SK-N-SH treated with all-trans-retinoic acid at 6 μM for 48 hours (cell line): ENCODE results near the gene PPL.

Source experiments
- ARNTL ChIP-seq: fragments of 450-650 bp; formaldehyde crosslinking; IDR thresholded peaks from 2 replicates; pipeline ENCODE4 v1.5.0; 2020; ENCODE audit warnings: low read depth, mild to moderate bottlenecking, moderate library complexity, borderline replicate concordance
- BACH2 ChIP-seq: fragments of 250-450 bp; sonication (Bioruptor Pico); IDR thresholded peaks from 2 replicates; pipeline ENCODE4 v1.9.0; 2021; ENCODE audit warnings: mild to moderate bottlenecking, borderline replicate concordance
- ISL1 ChIP-seq: fragments of 250-450 bp; sonication (Bioruptor Pico); IDR thresholded peaks from 2 replicates; pipeline ENCODE4 v2.1.2; 2022; ENCODE audit warnings: mild to moderate bottlenecking, moderate library complexity
- OSR1 ChIP-seq: fragments of 250-450 bp; sonication (Bioruptor Pico); IDR thresholded peaks from 2 replicates; pipeline ENCODE4 v1.8.0; 2022; ENCODE audit warnings: moderate library complexity, mild to moderate bottlenecking, inconsistent platforms
- PPARA ChIP-seq: fragments of 250-450 bp; sonication (Bioruptor Pico); IDR thresholded peaks from 2 replicates; pipeline ENCODE4 v1.5.0; 2020; ENCODE audit warnings: mild to moderate bottlenecking, borderline replicate concordance
- RARB ChIP-seq: fragments of 250-450 bp; sonication (Bioruptor Pico); IDR thresholded peaks from 2 replicates; pipeline ENCODE4 v1.8.0; 2021; ENCODE audit warnings: mild to moderate bottlenecking, moderate library complexity
- SNAI2 ChIP-seq: fragments of 250-450 bp; sonication (Bioruptor Pico); IDR thresholded peaks from 2 replicates; pipeline ENCODE4 v1.5.0; 2020; ENCODE audit warnings: mild to moderate bottlenecking, moderate library complexity
- TCF4 ChIP-seq: fragments of 250-450 bp; sonication (Bioruptor Pico); IDR thresholded peaks from 2 replicates; pipeline ENCODE4 v1.8.0; 2021; ENCODE audit warnings: mild to moderate bottlenecking, moderate library complexity, borderline replicate concordance
- TOX ChIP-seq: fragments of 250-450 bp; sonication (Bioruptor Pico); IDR thresholded peaks from 2 replicates; pipeline ENCODE4 v1.8.0; 2021; ENCODE audit warnings: mild to moderate bottlenecking, moderate library complexity, borderline replicate concordance
- ZFP3 ChIP-seq: fragments of 250-450 bp; sonication (Bioruptor Pico); IDR thresholded peaks from 2 replicates; pipeline ENCODE4 v1.5.0; 2020; ENCODE audit warnings: mild to moderate bottlenecking, moderate library complexity
- ZFP30 ChIP-seq: fragments of 450-650 bp; formaldehyde crosslinking; IDR thresholded peaks from 2 replicates; pipeline ENCODE4 v1.5.0; 2022; ENCODE audit warnings: mild to moderate bottlenecking, moderate library complexity
- ZNF565 ChIP-seq: fragments of 450-650 bp; formaldehyde crosslinking; conservative IDR thresholded peaks from 2 replicates; pipeline ENCODE4 v1.5.0; 2020; ENCODE audit warnings: low read depth, mild to moderate bottlenecking, moderate library complexity
- TF ChIP-seq, protein P1 (sequence below): fragments of 250-450 bp; sonication (Bioruptor Pico); IDR thresholded peaks from 2 replicates; pipeline ENCODE4 v1.5.1; 2020; ENCODE audit warnings: low read depth, mild to moderate bottlenecking, moderate library complexity
- TF ChIP-seq, protein P2 (sequence below): fragments of 250-450 bp; sonication (Bioruptor Pico); IDR thresholded peaks from 2 replicates; pipeline ENCODE4 v1.8.0; 2020; ENCODE audit warnings: mild to moderate bottlenecking, moderate library complexity, borderline replicate concordance

DNA sequence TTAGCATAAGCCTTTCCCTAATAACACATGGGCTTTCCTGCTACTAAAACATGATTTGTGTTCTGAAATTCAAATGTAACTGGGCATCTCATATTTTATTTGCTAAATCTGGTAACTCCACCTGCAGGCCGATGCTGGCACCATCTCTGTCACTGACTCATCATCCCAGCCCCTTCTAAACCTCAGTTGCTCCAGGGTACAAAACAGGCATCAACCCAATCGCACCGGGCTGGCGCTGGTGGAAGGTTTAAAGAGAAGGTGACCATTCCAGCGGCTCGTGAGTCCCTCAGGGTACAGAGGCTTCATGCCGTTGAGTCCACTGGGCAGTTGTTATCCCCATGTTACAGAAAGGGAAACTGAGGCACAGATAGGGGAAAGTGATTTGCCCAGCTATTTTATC lies 27.1 kb downstream of the PPL start:
- TF ChIP-seq, protein P1, sequence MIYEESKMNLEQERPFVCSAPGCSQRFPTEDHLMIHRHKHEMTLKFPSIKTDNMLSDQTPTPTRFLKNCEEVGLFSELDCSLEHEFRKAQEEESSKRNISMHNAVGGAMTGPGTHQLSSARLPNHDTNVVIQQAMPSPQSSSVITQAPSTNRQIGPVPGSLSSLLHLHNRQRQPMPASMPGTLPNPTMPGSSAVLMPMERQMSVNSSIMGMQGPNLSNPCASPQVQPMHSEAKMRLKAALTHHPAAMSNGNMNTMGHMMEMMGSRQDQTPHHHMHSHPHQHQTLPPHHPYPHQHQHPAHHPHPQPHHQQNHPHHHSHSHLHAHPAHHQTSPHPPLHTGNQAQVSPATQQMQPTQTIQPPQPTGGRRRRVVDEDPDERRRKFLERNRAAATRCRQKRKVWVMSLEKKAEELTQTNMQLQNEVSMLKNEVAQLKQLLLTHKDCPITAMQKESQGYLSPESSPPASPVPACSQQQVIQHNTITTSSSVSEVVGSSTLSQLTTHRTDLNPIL (CRISPR knock-in tag), result no peak
- TF ChIP-seq ZNF565 (CRISPR knock-in tag) (no peak), ISL1 (no peak), TOX (CRISPR knock-in tag) (no peak), ZFP30 (CRISPR knock-in tag) (no peak), RARB (CRISPR knock-in tag) (no peak), ARNTL (CRISPR knock-in tag) (no peak), SNAI2 (CRISPR knock-in tag) (no peak), PPARA (CRISPR knock-in tag) (no peak), ZFP3 (CRISPR knock-in tag) (no peak), BACH2 (CRISPR knock-in tag) (no peak), TCF4 (CRISPR knock-in tag) (no peak), OSR1 (CRISPR knock-in tag) (no peak)
- TF ChIP-seq, protein P2, sequence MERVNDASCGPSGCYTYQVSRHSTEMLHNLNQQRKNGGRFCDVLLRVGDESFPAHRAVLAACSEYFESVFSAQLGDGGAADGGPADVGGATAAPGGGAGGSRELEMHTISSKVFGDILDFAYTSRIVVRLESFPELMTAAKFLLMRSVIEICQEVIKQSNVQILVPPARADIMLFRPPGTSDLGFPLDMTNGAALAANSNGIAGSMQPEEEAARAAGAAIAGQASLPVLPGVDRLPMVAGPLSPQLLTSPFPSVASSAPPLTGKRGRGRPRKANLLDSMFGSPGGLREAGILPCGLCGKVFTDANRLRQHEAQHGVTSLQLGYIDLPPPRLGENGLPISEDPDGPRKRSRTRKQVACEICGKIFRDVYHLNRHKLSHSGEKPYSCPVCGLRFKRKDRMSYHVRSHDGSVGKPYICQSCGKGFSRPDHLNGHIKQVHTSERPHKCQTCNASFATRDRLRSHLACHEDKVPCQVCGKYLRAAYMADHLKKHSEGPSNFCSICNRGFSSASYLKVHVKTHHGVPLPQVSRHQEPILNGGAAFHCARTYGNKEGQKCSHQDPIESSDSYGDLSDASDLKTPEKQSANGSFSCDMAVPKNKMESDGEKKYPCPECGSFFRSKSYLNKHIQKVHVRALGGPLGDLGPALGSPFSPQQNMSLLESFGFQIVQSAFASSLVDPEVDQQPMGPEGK, result no peak
